ENCODE data around the gene KDM8. TPM values are rescaled to one million over a fixed set of nuclear protein-coding genes. Genes with fewer than 3 reads are reported as not detected.
A peak's percentile ranks its signal among the peaks of the same experiment; 100 is the strongest.

The KDM8 gene
- total and polyA plus RNA-seq, 2 experiments from 2014 or later: 5.1 to 5.7 TPM

GRCh38 chr16:27268376-27269299 lies 65.3 kb downstream of the KDM8 start, which contains the start of gene NSMCE1:
Gene NSMCE1 (minus strand): TSS chr16:27268772. CDS start chr16:27257570, 11,202 bp downstream.
- no peaks in the 10 kb centered on the region for H3K79me2 ChIP-seq (replicated peaks; ENCODE audit: insufficient read depth)
- TF ChIP-seq EZH2phosphoT487 (IDR thresholded peaks at IDR 0.05; ENCODE audit: unreplicated experiment) (no peak), POLR2AphosphoS5 (IDR thresholded peaks at IDR 0.05; ENCODE audit: low read depth) (peak; percentile 87), EZH2 (IDR thresholded peaks at IDR 0.05; ENCODE audit: low read depth, unreplicated experiment) (no peak), REST (IDR thresholded peaks at IDR 0.05; ENCODE audit: unreplicated experiment) (no peak), CREB1 (CRISPR knock-in tag; IDR thresholded peaks at IDR 0.05; ENCODE audit: low read depth) (peak; percentile 90)
- peaks cover 7% of the 10 kb centered on the region; the same call in 2 of the 3 replicates for H3K4me1 Mint-ChIP-seq
- peak within 1 kb of the TSS; percentile 81 for H3K4me3 Mint-ChIP-seq
- no peaks in the 10 kb centered on the region; the same call in 1 of the 2 replicates for H4K20me1 ChIP-seq (replicated peaks; ENCODE audit: insufficient read depth)
- H3K36me3 Mint-ChIP-seq (ENCODE audit: low read depth): peaks cover 3% of the 10 kb centered on the region; the same call in 2 of the 3 replicates
- H3K27me3 Mint-ChIP-seq (ENCODE audit: insufficient read depth, low read depth, poor library complexity): no peaks in the 10 kb centered on the region
- H3K9me3 Mint-ChIP-seq: no peaks in the 10 kb centered on the region; the same call in 2 of the 3 replicates
- DNase-seq (ENCODE audit: low spot score) (peak; percentile 97), ATAC-seq (peak; percentile 98)
- peak within 1 kb of the TSS; percentile 95 for H2AFZ ChIP-seq
- peak within 1 kb of the TSS; percentile 68 for H3K4me3 ChIP-seq
- H3K36me3 ChIP-seq (ENCODE audit: insufficient read depth): no peaks in the 10 kb centered on the region
- H3K27ac Mint-ChIP-seq: no peak within 1 kb of the TSS; the same call in 1 of the 2 replicates
- no peak within 1 kb of the TSS for H3K27ac ChIP-seq (ENCODE audit: low read depth)
- H3F3A ChIP-seq (replicated peaks; ENCODE audit: low read depth): no peaks in the 10 kb centered on the region
- H3K4me2 ChIP-seq: peak within 1 kb of the TSS; percentile 87
- H3K4me1 ChIP-seq (ENCODE audit: insufficient read depth): peaks cover 7% of the 10 kb centered on the region
- no peaks in the 10 kb centered on the region for H3K27me3 ChIP-seq (ENCODE audit: insufficient read depth)
- peaks cover 8% of the 10 kb centered on the region; the same call in 1 of the 2 replicates for H3K9me2 ChIP-seq (ENCODE audit: insufficient read depth)

- peak overlapping the region; percentile 68 for H3K4me3 ChIP-seq
- peak overlapping the region; percentile 56; the same call in 1 of the 2 replicates for H2AFZ ChIP-seq
Observed at GRCh38 chr16:27269300-27270150, 66.2 kb downstream of the KDM8 start.

More at GRCh38 chr16:27269300-27270150, 66.2 kb downstream of the KDM8 start:
- H3K4me1 ChIP-seq (ENCODE audit: insufficient read depth): peaks cover 7% of the 10 kb centered on the region
- H3K27ac ChIP-seq (ENCODE audit: low read depth): no peak overlapping the region
- Mint-ChIP-seq H3K4me3 (peak overlapping the region; percentile 81), H3K9me3 (no peaks in the 10 kb centered on the region; the same call in 2 of the 3 replicates), H3K27me3 (ENCODE audit: insufficient read depth, low read depth, poor library complexity) (no peaks in the 10 kb centered on the region), H3K4me1 (peaks cover 7% of the 10 kb centered on the region; the same call in 2 of the 3 replicates), H3K27ac (no peak overlapping the region), H3K36me3 (ENCODE audit: low read depth) (peaks cover 3% of the 10 kb centered on the region; the same call in 2 of the 3 replicates)
- no peak for DNase-seq (ENCODE audit: low spot score)
- H3F3A ChIP-seq (replicated peaks; ENCODE audit: low read depth): no peaks in the 10 kb centered on the region
- no peaks in the 10 kb centered on the region for H3K36me3 ChIP-seq (ENCODE audit: insufficient read depth)
- peaks cover 8% of the 10 kb centered on the region; the same call in 1 of the 2 replicates for H3K9me2 ChIP-seq (ENCODE audit: insufficient read depth)
- H3K79me2 ChIP-seq (replicated peaks; ENCODE audit: insufficient read depth): no peaks in the 10 kb centered on the region
- no peaks in the 10 kb centered on the region for H3K27me3 ChIP-seq (ENCODE audit: insufficient read depth)
- peak overlapping the region; percentile 87; the same call in 1 of the 2 replicates for H3K4me2 ChIP-seq
- TF ChIP-seq CREB1 (CRISPR knock-in tag; IDR thresholded peaks at IDR 0.05; ENCODE audit: low read depth) (no peak), EZH2 (IDR thresholded peaks at IDR 0.05; ENCODE audit: low read depth, unreplicated experiment) (no peak), ZNF114 (CRISPR knock-in tag; IDR thresholded peaks at IDR 0.05) (no peak)
- no peak for ATAC-seq
- no peaks in the 10 kb centered on the region for H4K20me1 ChIP-seq (replicated peaks; ENCODE audit: insufficient read depth)
